Measurements from ENCODE around the gene ANKRD12. TPM values are rescaled to one million over a fixed set of nuclear protein-coding genes. Genes with fewer than 3 reads are reported as not detected.

The ANKRD12 gene
- polyA plus RNA-seq, 1 donor (not counting 4 experiments of a cell fraction or from before 2014, with no cell fraction given): 8.0 TPM

DNA sequence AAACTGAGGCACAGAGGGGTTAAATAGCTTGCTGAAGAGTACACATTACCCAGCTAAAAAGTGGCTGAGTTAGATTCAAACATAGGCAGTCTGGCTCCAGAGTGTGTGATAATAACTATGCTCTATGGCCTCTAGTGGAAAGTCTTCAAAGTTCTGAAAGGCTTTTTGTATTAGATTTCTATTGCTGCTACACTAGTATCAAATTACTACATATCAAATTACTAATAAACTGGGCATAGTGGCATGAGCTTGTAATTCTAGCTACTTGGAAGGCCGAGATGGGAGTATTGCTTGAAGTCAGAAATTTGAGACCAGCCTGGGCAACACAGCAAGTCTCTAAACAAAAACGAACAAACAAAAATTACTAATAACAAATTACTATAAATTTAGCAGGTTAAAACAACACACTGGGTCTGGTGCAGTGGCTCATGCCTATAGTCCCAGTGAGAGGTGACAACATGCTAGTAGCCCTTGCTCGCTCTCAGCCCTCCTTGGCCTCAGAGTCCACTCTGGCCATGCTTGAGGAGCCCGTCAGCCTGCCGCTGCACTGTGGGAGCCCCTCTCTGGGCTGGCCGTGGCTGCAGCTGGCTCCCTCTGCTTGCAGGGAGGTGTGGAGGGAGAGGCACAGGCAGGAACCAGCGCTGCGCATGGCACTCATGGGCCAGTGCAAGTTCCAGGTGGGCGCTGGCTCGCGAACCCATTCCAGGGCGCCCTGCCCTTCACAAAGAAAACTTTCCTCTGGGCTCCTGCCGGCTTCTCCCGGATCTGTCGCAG lies 159.8 kb downstream of the ANKRD12 start:
- H3K9me3 ChIP-seq (ENCODE audit: control insufficient read depth, low read depth, low read length): peaks cover 3% of the 10 kb centered on the region
- FAIRE-seq: no peak
- no peaks in the 10 kb centered on the region for H3K9me1 ChIP-seq (ENCODE audit: control insufficient read depth, extremely low read depth, insufficient read depth, low read length)
- no peaks in the 10 kb centered on the region for H3K27me3 ChIP-seq (ENCODE audit: control insufficient read depth, extremely low read depth, insufficient read depth, low read length)
- H3K36me3 ChIP-seq (ENCODE audit: control insufficient read depth in 2 of 2, extremely low read depth in 1 of 2, insufficient read depth in 2 of 2, low read length in 2 of 2): no peaks in the 10 kb centered on the region
- H2AFZ ChIP-seq (ENCODE audit: control insufficient read depth, low read length): no peak overlapping the region
- H3K27ac ChIP-seq (ENCODE audit: control insufficient read depth, insufficient read depth, low read length): no peak overlapping the region
- no peaks in the 10 kb centered on the region for H3K4me1 ChIP-seq (ENCODE audit: control insufficient read depth, extremely low read depth, insufficient read depth, low read length)
- no peak overlapping the region for H3K4me3 ChIP-seq (ENCODE audit: control insufficient read depth in 2 of 3, extremely low read depth in 1 of 3, insufficient read depth in 2 of 3, low read depth in 1 of 3, low read length in 3 of 3)
- H3K4me2 ChIP-seq (ENCODE audit: control insufficient read depth, extremely low read depth, insufficient read depth, low read depth, low read length): no peak overlapping the region
- no peak for DNase-seq (ENCODE audit: low read depth, low spot score)
- TF ChIP-seq, protein P1, sequence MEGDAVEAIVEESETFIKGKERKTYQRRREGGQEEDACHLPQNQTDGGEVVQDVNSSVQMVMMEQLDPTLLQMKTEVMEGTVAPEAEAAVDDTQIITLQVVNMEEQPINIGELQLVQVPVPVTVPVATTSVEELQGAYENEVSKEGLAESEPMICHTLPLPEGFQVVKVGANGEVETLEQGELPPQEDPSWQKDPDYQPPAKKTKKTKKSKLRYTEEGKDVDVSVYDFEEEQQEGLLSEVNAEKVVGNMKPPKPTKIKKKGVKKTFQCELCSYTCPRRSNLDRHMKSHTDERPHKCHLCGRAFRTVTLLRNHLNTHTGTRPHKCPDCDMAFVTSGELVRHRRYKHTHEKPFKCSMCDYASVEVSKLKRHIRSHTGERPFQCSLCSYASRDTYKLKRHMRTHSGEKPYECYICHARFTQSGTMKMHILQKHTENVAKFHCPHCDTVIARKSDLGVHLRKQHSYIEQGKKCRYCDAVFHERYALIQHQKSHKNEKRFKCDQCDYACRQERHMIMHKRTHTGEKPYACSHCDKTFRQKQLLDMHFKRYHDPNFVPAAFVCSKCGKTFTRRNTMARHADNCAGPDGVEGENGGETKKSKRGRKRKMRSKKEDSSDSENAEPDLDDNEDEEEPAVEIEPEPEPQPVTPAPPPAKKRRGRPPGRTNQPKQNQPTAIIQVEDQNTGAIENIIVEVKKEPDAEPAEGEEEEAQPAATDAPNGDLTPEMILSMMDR (optimal IDR thresholded peaks at IDR 0.05 in 1 of 3, IDR thresholded peaks at IDR 0.05 in 1 of 3, conservative IDR thresholded peaks at IDR 0.05 in 1 of 3; ENCODE audit: extremely low read depth in 1 of 3, insufficient read depth in 2 of 3, low read length in 3 of 3): no peak
- no peak for TF ChIP-seq EZH2 (IDR thresholded peaks at IDR 0.05; ENCODE audit: low read length)
- H4K20me1 ChIP-seq (ENCODE audit: control insufficient read depth, extremely low read depth, insufficient read depth, low read length): no peaks in the 10 kb centered on the region
- no peaks in the 10 kb centered on the region for H3K79me2 ChIP-seq (ENCODE audit: control insufficient read depth, insufficient read depth, low read length)
- dilution Hi-C loops (cut with MboI; ENCODE audit: extremely low pct_ligation_motif_present, low sequenced_read_pairs): no loop called here
- H3K9ac ChIP-seq (ENCODE audit: control insufficient read depth, extremely low read depth, insufficient read depth, low read length): no peak overlapping the region

DNA sequence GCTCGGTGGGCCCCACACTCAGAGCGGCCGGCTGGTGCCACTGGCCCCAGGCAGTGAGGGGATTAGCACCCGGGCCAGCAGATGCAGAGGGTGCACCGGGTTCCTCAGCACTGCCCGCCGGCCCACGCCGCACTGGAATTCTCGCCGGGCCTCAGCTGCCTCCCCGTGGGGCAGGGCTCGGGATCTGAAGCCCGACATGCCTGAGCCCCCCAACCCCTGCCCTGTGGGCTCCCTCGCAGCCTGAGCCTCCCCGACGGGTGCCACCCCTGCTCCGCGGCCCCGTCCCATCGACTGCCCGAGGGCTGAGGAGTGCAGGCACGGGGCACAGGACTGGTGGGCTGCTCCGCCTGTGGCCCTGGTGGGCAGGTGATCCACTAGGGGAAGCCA lies 160.4 kb downstream of the ANKRD12 start:
- DNase-seq (ENCODE audit: low read depth, low spot score) (no peak), FAIRE-seq (no peak)
- Histone ChIP-seq H2AFZ (ENCODE audit: control insufficient read depth, low read length) (no peak overlapping the region), H3K9ac (ENCODE audit: control insufficient read depth, extremely low read depth, insufficient read depth, low read length) (no peak overlapping the region), H3K4me3 (ENCODE audit: control insufficient read depth in 2 of 3, extremely low read depth in 1 of 3, insufficient read depth in 2 of 3, low read depth in 1 of 3, low read length in 3 of 3) (no peak overlapping the region), H3K4me1 (ENCODE audit: control insufficient read depth, extremely low read depth, insufficient read depth, low read length) (no peaks in the 10 kb centered on the region), H3K27me3 (ENCODE audit: control insufficient read depth, extremely low read depth, insufficient read depth, low read length) (no peaks in the 10 kb centered on the region), H3K4me2 (ENCODE audit: control insufficient read depth, extremely low read depth, insufficient read depth, low read depth, low read length) (no peak overlapping the region), H4K20me1 (ENCODE audit: control insufficient read depth, extremely low read depth, insufficient read depth, low read length) (no peaks in the 10 kb centered on the region), H3K36me3 (ENCODE audit: control insufficient read depth in 2 of 2, extremely low read depth in 1 of 2, insufficient read depth in 2 of 2, low read length in 2 of 2) (no peaks in the 10 kb centered on the region), H3K27ac (ENCODE audit: control insufficient read depth, insufficient read depth, low read length) (no peak overlapping the region), H3K9me3 (ENCODE audit: control insufficient read depth, low read depth, low read length) (peaks cover 3% of the 10 kb centered on the region), H3K9me1 (ENCODE audit: control insufficient read depth, extremely low read depth, insufficient read depth, low read length) (no peaks in the 10 kb centered on the region), H3K79me2 (ENCODE audit: control insufficient read depth, insufficient read depth, low read length) (no peaks in the 10 kb centered on the region)
- TF ChIP-seq, protein P1 (optimal IDR thresholded peaks at IDR 0.05 in 1 of 3, IDR thresholded peaks at IDR 0.05 in 1 of 3, conservative IDR thresholded peaks at IDR 0.05 in 1 of 3; ENCODE audit: extremely low read depth in 1 of 3, insufficient read depth in 2 of 3, low read length in 3 of 3): no peak
- no peak for TF ChIP-seq EZH2 (IDR thresholded peaks at IDR 0.05; ENCODE audit: low read length)
- dilution Hi-C loops (cut with MboI; ENCODE audit: extremely low pct_ligation_motif_present, low sequenced_read_pairs): no loop called here
